Stimulated activated CD4-positive, alpha-beta T cell treated with anti-CD3 and anti-CD28 coated beads, Interleukin-4, amount 100 ng/mL, for 48 hours (primary cell): ENCODE measurements around the gene MYD88.
"Not testable (repeated sequence)": the region's sequence is repeated elsewhere in the genome, so short reads cannot be mapped to it uniquely, and the experiment has no call there.

Source experiments
- DNase-seq, 2 donors: peaks; one replicate each; pipeline ENCODE4 v3.0.0-alpha.2; 2020; ENCODE audit warnings: low read depth in 2 of 2

MYD88 gene

GRCh38 chr3:38126121-38126892 is 12.2 kb upstream of the MYD88 start:
- DNase-seq: no peak

- no peak for DNase-seq
These were observed 10.7 kb upstream of the MYD88 start for GRCh38 chr3:38127611-38128302.

GRCh38 chr3:38128303-38128655 is 10.2 kb upstream of the MYD88 start:
- no peak for DNase-seq

- DNase-seq: no peak
These were observed 9.4 kb upstream of the MYD88 start for GRCh38 chr3:38129058-38129457.

- no peak for DNase-seq
These were observed 7.8 kb upstream of the MYD88 start for GRCh38 chr3:38130631-38131065.

GRCh38 chr3:38131621-38132369 is 6.7 kb upstream of the MYD88 start:
- DNase-seq: peak; percentile 23

GRCh38 chr3:38133209-38133556 is 5.3 kb upstream of the MYD88 start:
- DNase-seq: no peak

- no peak for DNase-seq
These were observed 4.7 kb upstream of the MYD88 start for GRCh38 chr3:38133557-38134405.

GRCh38 chr3:38134517-38135143 is 3.8 kb upstream of the MYD88 start:
- not testable (repeated sequence) for DNase-seq

GRCh38 chr3:38135621-38136277 is 2.7 kb upstream of the MYD88 start:
- DNase-seq: not testable (repeated sequence)

GRCh38 chr3:38136393-38136776 is 2.1 kb upstream of the MYD88 start:
- DNase-seq: no peak

- DNase-seq: peak; percentile 96 to 99
These were observed 1.5 kb upstream of the MYD88 start, which contains the start of gene ACAA1 for GRCh38 chr3:38136777-38137614. TSS of gene ACAA1 (minus strand) at chr3:38137127. CDS start at chr3:38137035, 92 bp downstream.

GRCh38 chr3:38137615-38138348 is 679 bp upstream of the MYD88 start:
- peak; percentile 12 to 16 for DNase-seq

GRCh38 chr3:38139191-38139590 is 730 bp downstream of the MYD88 start:
- no peak for DNase-seq

- DNase-seq: no peak
These were observed 1.2 kb downstream of the MYD88 start for GRCh38 chr3:38139652-38140051.

GRCh38 chr3:38140326-38141172 is 2.1 kb downstream of the MYD88 start:
- no peak for DNase-seq

- DNase-seq: no peak
These were observed 2.9 kb downstream of the MYD88 start for GRCh38 chr3:38141173-38141951.
